Measurements from ENCODE around the gene TRAPPC5. TPM values are rescaled to one million over a fixed set of nuclear protein-coding genes. Genes with fewer than 3 reads are reported as not detected.
"Not testable (repeated sequence)": the region's sequence is repeated elsewhere in the genome, so short reads cannot be mapped to it uniquely, and the experiment has no call there.

Gene TRAPPC5
- total RNA-seq, 4 donors from 2014 or later = 12.4 to 156 (median 41.0) TPM

DNA sequence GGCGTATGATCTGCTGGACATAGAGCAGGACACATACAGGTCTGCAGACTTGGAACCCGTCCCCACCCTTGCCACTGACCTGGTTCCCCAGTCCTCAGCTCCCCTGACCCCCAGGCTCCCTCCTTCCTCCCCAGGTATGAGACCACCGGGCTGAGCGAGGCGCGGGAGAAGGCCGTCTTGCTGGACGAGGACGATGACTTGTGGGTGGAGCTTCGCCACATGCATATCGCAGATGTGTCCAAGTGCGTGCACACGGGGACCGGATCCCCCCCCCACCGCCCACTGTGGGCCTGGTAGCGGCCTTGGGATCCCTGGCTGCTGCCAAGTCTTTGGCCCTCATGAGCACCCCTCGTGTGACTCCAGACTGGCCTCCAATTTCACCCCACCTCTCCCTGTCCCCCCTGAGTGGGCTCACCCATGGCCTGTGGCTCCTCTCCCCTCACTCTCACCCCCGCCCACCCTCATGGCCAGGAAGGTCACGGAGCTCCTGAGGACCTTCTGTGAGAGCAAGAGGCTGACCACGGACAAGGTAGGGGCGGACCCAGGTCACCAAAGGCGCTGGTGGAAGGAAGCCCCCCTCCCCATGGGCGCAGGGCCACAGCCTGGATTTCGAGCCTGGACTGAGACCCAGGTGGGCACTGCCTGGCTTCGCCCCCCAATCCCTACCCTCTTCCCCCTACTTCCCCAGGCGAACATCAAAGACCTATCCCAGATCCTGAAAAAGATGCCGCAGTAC lies 38.2 kb upstream of the TRAPPC5 start:
- no peak overlapping the region for H3K4me3 ChIP-seq
- H3K9me3 ChIP-seq = no peaks in the 10 kb centered on the region
- no peaks in the 10 kb centered on the region for H3K4me1 ChIP-seq
- DNase-seq = no peak
- TF ChIP-seq POLR2A (IDR thresholded peaks at IDR 0.05) = no peak
- no peak for TF ChIP-seq CTCF (IDR thresholded peaks at IDR 0.05)
- H3K27me3 ChIP-seq = peaks cover 4 to 6% of the 10 kb centered on the region in 2 donors
- intact Hi-C loops (cut with DNase I; ENCODE audit: low total_unique reads) = no loop called here
- no peaks in the 10 kb centered on the region for H3K36me3 ChIP-seq
- H3K27ac ChIP-seq = no peak overlapping the region

DNA sequence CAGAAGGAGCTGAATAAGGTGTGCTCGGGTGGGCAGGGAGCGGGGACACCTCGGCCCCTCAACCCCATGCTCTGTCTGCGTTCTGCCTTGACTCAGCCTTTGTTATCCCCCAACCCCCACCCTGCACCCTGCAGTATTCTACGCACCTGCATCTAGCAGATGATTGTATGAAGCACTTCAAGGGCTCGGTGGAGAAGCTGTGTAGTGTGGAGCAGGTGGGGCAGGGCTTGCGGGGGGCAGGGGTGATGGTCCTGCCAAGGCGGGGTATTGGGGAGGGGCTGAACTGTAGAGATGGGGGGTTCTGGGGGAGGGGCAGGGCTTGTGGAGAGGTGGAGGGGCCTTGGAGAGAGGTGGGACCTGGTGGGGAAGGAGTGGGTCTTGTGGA lies 37.6 kb upstream of the TRAPPC5 start:
- H3K36me3 ChIP-seq = no peaks in the 10 kb centered on the region
- H3K27ac ChIP-seq = no peak overlapping the region
- H3K4me1 ChIP-seq = no peaks in the 10 kb centered on the region
- intact Hi-C loops (cut with DNase I; ENCODE audit: low total_unique reads) = no loop called here
- TF ChIP-seq POLR2A (IDR thresholded peaks at IDR 0.05) (no peak), CTCF (IDR thresholded peaks at IDR 0.05) (no peak)
- no peak for DNase-seq
- H3K4me3 ChIP-seq = no peak overlapping the region
- peaks cover 0 to under 1% of the 10 kb centered on the region in 2 donors for H3K27me3 ChIP-seq
- H3K9me3 ChIP-seq = no peaks in the 10 kb centered on the region

- H3K27me3 ChIP-seq; H3K4me1 ChIP-seq; H3K4me3 ChIP-seq; intact Hi-C loops (cut with DNase I; ENCODE audit: low total_unique reads); DNase-seq; H3K27ac ChIP-seq; H3K36me3 ChIP-seq; H3K9me3 ChIP-seq: not testable (repeated sequence)
Observed at GRCh38 chr19:7643629-7644549, 36.7 kb upstream of the TRAPPC5 start.

DNA sequence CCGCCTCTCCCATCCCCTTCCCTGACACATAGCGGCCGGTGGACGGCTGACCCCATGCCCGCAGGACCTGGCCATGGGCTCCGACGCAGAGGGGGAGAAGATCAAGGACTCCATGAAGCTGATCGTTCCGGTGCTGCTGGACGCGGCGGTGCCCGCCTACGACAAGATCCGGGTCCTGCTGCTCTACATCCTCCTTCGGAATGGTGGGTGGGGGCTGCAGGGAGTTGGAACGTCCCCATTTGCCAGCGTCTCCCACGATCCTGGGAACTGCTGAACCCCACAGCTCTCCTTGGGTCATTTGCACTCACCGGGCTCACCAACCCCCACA lies 36.1 kb upstream of the TRAPPC5 start:
- H3K9me3 ChIP-seq = no peaks in the 10 kb centered on the region
- H3K36me3 ChIP-seq = no peaks in the 10 kb centered on the region
- TF ChIP-seq CTCF (IDR thresholded peaks at IDR 0.05) = no peak
- TF ChIP-seq POLR2A (IDR thresholded peaks at IDR 0.05) = no peak
- no peaks in the 10 kb centered on the region for H3K27me3 ChIP-seq
- no peak for DNase-seq
- no peak overlapping the region for H3K27ac ChIP-seq
- H3K4me3 ChIP-seq = no peak overlapping the region
- intact Hi-C loops (cut with DNase I; ENCODE audit: low total_unique reads) = no loop called here
- H3K4me1 ChIP-seq = no peaks in the 10 kb centered on the region

GRCh38 chr19:7645163-7645562 lies 35.5 kb upstream of the TRAPPC5 start:
- Histone ChIP-seq H3K27ac (no peak overlapping the region), H3K27me3 (no peaks in the 10 kb centered on the region), H3K9me3 (no peaks in the 10 kb centered on the region), H3K4me1 (no peaks in the 10 kb centered on the region), H3K36me3 (no peaks in the 10 kb centered on the region), H3K4me3 (no peak overlapping the region)
- intact Hi-C loops (cut with DNase I; ENCODE audit: low total_unique reads) = no loop called here
- TF ChIP-seq POLR2A (IDR thresholded peaks at IDR 0.05) = no peak
- no peak for DNase-seq
